Lung (tissue), 12 donors: ENCODE measurements around the gene SLC40A1. TPM values are rescaled to one million over a fixed set of nuclear protein-coding genes. Genes with fewer than 3 reads are reported as not detected.
A peak's percentile ranks its signal among the peaks of the same experiment; 100 is the strongest.

Source experiments
- ATAC-seq: fragments of 200-7000 bp; cut with Tn5 transposase; one replicate; pipeline ENCODE4 v1.9.1; 2020; ENCODE audit warnings: moderate number of reproducible peaks; ENCODE audit not compliant: insufficient read depth, low FRiP score
- DNase-seq, 3 donors: peaks; one replicate each; pipeline ENCODE4 v3.0.0-alpha.2; 2013 to 2017
- H3K27ac ChIP-seq, 2 donors: one replicate each; pipeline ENCODE4 v1.5.1; 2013; ENCODE audit warnings: mild to moderate bottlenecking in 2 of 2, moderate library complexity in 2 of 2, control low read depth in 1 of 2, inconsistent platforms in 1 of 2, low read depth in 1 of 2, low read length in 1 of 2
- H3K27me3 ChIP-seq, 3 donors: one replicate each; pipeline ENCODE4 v1.5.1; 2013; ENCODE audit warnings: low read length in 2 of 3; ENCODE audit not compliant: control insufficient read depth in 3 of 3, insufficient read depth in 3 of 3
- H3K36me3 ChIP-seq, 4 donors: one replicate each; pipeline ENCODE4 v1.5.1; 2013; ENCODE audit warnings: low read length in 4 of 4, mild to moderate bottlenecking in 1 of 4, moderate library complexity in 1 of 4; ENCODE audit not compliant: control insufficient read depth in 4 of 4, insufficient read depth in 4 of 4
- H3K4me1 ChIP-seq, 5 donors: one replicate each; pipeline ENCODE4 v1.5.1; 2013; ENCODE audit warnings: low read length in 5 of 5, mild to moderate bottlenecking in 2 of 5, moderate library complexity in 1 of 5; ENCODE audit not compliant: control insufficient read depth in 5 of 5, insufficient read depth in 5 of 5
- H3K4me3 ChIP-seq: one replicate; pipeline ENCODE4 v1.5.1; 2013; ENCODE audit warnings: mild to moderate bottlenecking, control low read depth, moderate library complexity
- H3K9ac ChIP-seq, 2 donors: one replicate each; pipeline ENCODE4 v1.5.1; 2013; ENCODE audit warnings: low read length in 2 of 2, control low read depth in 1 of 2; ENCODE audit not compliant: insufficient read depth in 1 of 2
- H3K9me3 ChIP-seq, 4 donors: one replicate each; pipeline ENCODE4 v1.5.1; 2013; ENCODE audit warnings: low read length in 3 of 4, mild to moderate bottlenecking in 1 of 4, moderate library complexity in 1 of 4; ENCODE audit not compliant: control insufficient read depth in 4 of 4, insufficient read depth in 3 of 4
- WGBS, 2 donors: extraction: QIAGEN DNeasy Blood & Tissue Kit; methylation state at CpG; one replicate each; pipeline ENCODE4 v1.1.7; 2013; 5-methylcytosine and 5-hydroxymethylcytosine counted together
- polyA plus RNA-seq, 2 donors: library from polyadenylated mRNA; stranded (reverse); fragments of 200-250 nt; gene quantifications; one replicate each; pipeline ENCODE4 v1.2.1, GENCODE V29; 2013
- total RNA-seq, 2 donors: library from RNA; depleted of rRNA in 1 of 2; stranded (reverse); fragments of >200 nt in 1 of 2; gene quantifications; one replicate each; pipeline ENCODE4 v1.2.1, GENCODE V29; 2014 to 2021
- TF ChIP-seq, protein P1 (sequence below): IDR thresholded peaks from 2 replicates; pipeline ENCODE4 v1.5.1; 2012; ENCODE audit warnings: mild to moderate bottlenecking; ENCODE audit errors: control extremely low read depth, extremely low read depth
- donor health status: control.
- donor health status: control.
- donor health status: Bipolar disorder and iron deficiency.
- donor health status: healthy.
- donor health status: DM: yes; HTN: yes; CAD: no.

SLC40A1 gene
- total and polyA plus RNA-seq, 4 donors, result 50.2 to 553 (median 75.8) TPM

DNA sequence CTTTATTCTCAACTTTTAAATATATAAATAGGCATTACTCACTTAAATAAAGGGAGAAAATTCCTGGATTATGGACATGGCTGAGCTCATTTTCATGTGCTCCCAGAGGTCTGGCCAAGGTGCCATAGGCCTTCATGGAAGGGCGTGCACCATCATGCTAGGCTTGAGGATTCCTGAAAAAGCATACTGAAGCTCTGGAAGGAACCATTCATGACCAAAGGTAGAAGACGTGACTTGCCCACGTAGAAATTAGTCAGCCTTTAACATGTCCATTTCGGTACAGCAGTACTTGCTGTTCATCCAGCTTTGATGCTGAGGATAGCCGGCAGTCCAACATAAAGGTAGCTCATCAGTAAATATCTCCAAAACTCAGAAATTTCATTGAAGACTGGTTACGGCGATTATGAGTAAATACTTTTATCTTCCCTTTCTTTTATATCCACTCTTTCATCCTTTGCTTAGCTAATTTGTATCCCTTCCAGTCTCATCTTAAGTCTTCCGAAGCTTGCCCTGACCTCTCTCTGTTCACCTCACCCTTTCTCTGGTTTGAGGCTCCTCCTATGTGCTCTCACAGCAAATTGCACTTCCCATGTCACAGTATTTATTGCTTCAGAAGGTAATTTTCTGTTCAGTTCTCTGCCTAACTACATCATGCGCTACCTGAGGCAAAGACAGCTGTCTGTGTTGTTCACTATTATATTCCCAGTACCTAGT, 48.4 kb upstream of the SLC40A1 start:
- H3K9ac ChIP-seq, result peak overlapping the region in 1 of 2 donors; percentile 14
- peaks cover 0 to 14% (median 4%) of the 10 kb centered on the region in 5 donors for H3K4me1 ChIP-seq
- ATAC-seq, result no peak
- H3K4me3 ChIP-seq, result no peak overlapping the region
- no peak overlapping the region for H3K27ac ChIP-seq
- H3K36me3 ChIP-seq, result no peaks in the 10 kb centered on the region
- no peaks in the 10 kb centered on the region for H3K9me3 ChIP-seq
- WGBS, 2 donors, result 90 to 96% methylated on average over 9 of the region's 9 CpGs
- TF ChIP-seq, protein P1, sequence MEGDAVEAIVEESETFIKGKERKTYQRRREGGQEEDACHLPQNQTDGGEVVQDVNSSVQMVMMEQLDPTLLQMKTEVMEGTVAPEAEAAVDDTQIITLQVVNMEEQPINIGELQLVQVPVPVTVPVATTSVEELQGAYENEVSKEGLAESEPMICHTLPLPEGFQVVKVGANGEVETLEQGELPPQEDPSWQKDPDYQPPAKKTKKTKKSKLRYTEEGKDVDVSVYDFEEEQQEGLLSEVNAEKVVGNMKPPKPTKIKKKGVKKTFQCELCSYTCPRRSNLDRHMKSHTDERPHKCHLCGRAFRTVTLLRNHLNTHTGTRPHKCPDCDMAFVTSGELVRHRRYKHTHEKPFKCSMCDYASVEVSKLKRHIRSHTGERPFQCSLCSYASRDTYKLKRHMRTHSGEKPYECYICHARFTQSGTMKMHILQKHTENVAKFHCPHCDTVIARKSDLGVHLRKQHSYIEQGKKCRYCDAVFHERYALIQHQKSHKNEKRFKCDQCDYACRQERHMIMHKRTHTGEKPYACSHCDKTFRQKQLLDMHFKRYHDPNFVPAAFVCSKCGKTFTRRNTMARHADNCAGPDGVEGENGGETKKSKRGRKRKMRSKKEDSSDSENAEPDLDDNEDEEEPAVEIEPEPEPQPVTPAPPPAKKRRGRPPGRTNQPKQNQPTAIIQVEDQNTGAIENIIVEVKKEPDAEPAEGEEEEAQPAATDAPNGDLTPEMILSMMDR, result no peak
- DNase-seq, result peak in 1 of 3 donors; percentile 42
- no peaks in the 10 kb centered on the region for H3K27me3 ChIP-seq

DNA sequence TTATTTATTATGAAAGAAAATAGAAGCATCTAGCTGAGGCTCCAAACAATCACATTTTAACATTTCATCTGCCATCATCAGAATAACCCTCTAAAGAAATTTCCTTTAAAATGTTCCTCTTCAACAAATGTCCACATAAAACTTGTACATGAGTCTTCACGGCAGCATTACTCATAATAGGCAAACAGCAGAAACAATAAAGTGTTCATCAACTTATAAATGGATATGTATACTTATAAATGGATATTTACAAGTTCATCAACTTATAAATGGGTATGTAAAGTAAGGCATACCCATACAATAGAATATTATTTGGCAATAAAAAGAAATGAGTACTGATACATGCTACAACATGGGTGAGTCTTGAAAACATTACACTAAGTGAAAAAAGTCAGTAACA, 47.2 kb upstream of the SLC40A1 start:
- 95% methylated on average over 1 of the region's 1 CpG for WGBS, 2 donors
- no peak overlapping the region for H3K9ac ChIP-seq
- DNase-seq (no peak), ATAC-seq (no peak)
- no peak overlapping the region for H3K4me3 ChIP-seq
- TF ChIP-seq, protein P1, result no peak
- no peaks in the 10 kb centered on the region for H3K9me3 ChIP-seq
- H3K4me1 ChIP-seq, result peaks cover 0 to 14% (median 4%) of the 10 kb centered on the region in 5 donors
- H3K27ac ChIP-seq, result no peak overlapping the region
- H3K36me3 ChIP-seq, result no peaks in the 10 kb centered on the region
- H3K27me3 ChIP-seq, result no peaks in the 10 kb centered on the region

DNA sequence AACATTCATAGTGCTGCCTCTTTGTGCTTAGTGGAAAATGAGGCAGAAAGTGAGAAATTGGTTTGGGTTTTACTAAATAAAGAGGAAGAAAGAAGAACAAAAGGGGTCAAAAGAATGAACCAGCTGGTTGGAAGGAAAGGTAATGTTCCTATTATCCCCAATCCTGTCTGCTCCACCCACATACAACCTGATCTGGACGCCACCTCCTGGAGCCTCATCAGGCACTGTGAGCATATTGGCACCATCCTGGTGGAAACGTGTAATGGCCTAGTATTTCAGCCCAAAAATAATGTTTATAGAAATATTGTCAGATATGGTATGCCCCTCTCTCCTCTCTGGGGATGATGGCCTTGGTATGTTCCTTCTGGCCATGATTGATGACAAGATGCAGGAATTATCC, 45.0 kb upstream of the SLC40A1 start:
- no peak for DNase-seq
- 93 to 94% methylated on average over 2 of the region's 2 CpGs for WGBS, 2 donors
- no peak overlapping the region for H3K4me3 ChIP-seq
- no peaks in the 10 kb centered on the region for H3K27me3 ChIP-seq
- H3K36me3 ChIP-seq, result no peaks in the 10 kb centered on the region
- no peak overlapping the region for H3K9ac ChIP-seq
- no peak overlapping the region for H3K27ac ChIP-seq
- no peak for ATAC-seq
- H3K9me3 ChIP-seq, result no peaks in the 10 kb centered on the region
- TF ChIP-seq, protein P1, result no peak
- H3K4me1 ChIP-seq, result peaks cover 0 to 14% (median 3%) of the 10 kb centered on the region in 5 donors
